Prostate gland (tissue), 2 donors: ENCODE measurements around the gene VPS37B. TPM values are rescaled to one million over a fixed set of nuclear protein-coding genes. Genes with fewer than 3 reads are reported as not detected.

Experiments
- DNase-seq: peaks from one replicate; pipeline ENCODE4 v3.0.0-alpha.2; 2019; ENCODE audit warnings: low spot score
- H3K27ac ChIP-seq, 2 donors: fragments of 200-600 bp; sonication (generic); 2 replicates each; pipeline ENCODE4 v1.5.1; 2017 to 2019
- H3K27me3 ChIP-seq: fragments of 200-600 bp; sonication (generic); replicated peaks from 2 replicates; pipeline ENCODE4 v1.5.1; 2019; ENCODE audit not compliant: insufficient read depth
- H3K36me3 ChIP-seq, 2 donors: fragments of 200-600 bp; sonication (generic); 1 replicate in 1 of 2; 2 replicates in 1 of 2; pipeline versions ENCODE4 v1.5.1 to v1.8.1; 2017 to 2019
- H3K4me1 ChIP-seq: fragments of 200-600 bp; sonication (generic); replicated peaks from 2 replicates; pipeline ENCODE4 v1.5.1; 2019
- H3K4me3 ChIP-seq, 2 donors: fragments of 200-600 bp; sonication (generic); 2 replicates each; pipeline ENCODE4 v1.5.1; 2017 to 2019
- H3K9me3 ChIP-seq: fragments of 200-600 bp; sonication (generic); 2 replicates; pipeline ENCODE4 v1.5.1; 2017
- POLR2A ChIP-seq: fragments of 450-650 bp; IDR thresholded peaks from one replicate; pipeline ENCODE4 v1.6.1; 2016; ENCODE audit warnings: antibody characterized with exemption, mild to moderate bottlenecking
- POLR2AphosphoS5 ChIP-seq: sonication (generic); formaldehyde crosslinking; IDR thresholded peaks from one replicate; pipeline ENCODE4 v1.6.1; 2017; ENCODE audit warnings: antibody characterized with exemption
- WGBS: methylation state at CpG from one replicate; pipeline ENCODE4 v1.1.5; 2018; 5-methylcytosine and 5-hydroxymethylcytosine counted together
- intact Hi-C: fragments of 100-400 bp; cut with DNase I; formaldehyde crosslinking; loops from one replicate; pipeline ENCODE4 v1.14.2; 2022
- total RNA-seq, 2 donors: library from RNA; depleted of rRNA; stranded (reverse); fragments of >200 nt; gene quantifications; one replicate each; pipeline ENCODE4 v1.1.0, GENCODE V29; 2016
- TF ChIP-seq, protein P1 (sequence below), 4 experiments: fragments of 200-600 bp in 2 of 4; fragments of 450-650 bp in 2 of 4; sonication (generic) in 2 of 4; IDR thresholded peaks; 1 replicate in 3 of 4; 2 replicates in 1 of 4; pipeline ENCODE4 v1.5.1; 2016 to 2019; ENCODE audit warnings: antibody characterized with exemption in 4 of 4, mild to moderate bottlenecking in 2 of 4, moderate library complexity in 2 of 4

Gene VPS37B
- total RNA-seq, 2 donors from 2014 or later: 37.6 to 67.7 TPM

DNA sequence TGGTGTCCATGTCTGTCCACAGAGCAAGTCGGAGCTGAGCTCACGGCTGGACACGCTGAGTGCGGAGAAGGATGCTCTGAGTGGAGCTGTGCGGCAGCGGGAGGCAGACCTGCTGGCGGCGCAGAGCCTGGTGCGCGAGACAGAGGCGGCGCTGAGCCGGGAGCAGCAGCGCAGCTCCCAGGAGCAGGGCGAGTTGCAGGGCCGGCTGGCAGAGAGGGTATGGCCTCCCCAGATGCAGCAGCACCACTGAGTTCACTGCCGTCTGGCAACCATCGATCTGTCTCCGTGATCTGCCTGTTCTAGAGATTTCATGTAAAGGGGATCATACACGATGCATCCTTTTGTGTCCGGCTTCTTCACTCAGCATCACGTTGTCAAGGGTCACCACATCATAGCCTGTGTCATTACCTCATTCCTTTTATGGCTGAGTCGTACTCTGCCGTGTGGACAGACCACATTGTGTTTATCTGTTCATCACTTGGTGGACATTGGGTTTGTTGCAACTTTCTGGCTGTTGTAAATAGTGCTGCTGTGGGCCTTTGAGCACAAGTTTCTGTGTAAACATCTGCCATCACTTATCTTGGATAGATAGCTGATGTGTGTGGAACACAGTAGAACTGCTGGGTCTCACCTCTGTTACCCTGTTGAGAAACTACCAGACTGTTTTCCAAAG lies 38.8 kb downstream of the VPS37B start:
- WGBS: 78% methylated on average over 24 of the region's 24 CpGs
- Histone ChIP-seq H3K4me1 (no peaks in the 10 kb centered on the region), H3K9me3 (no peaks in the 10 kb centered on the region), H3K36me3 (peaks cover 0 to 10% of the 10 kb centered on the region in 2 donors), H3K4me3 (no peak overlapping the region), H3K27me3 (no peaks in the 10 kb centered on the region), H3K27ac (no peak overlapping the region)
- no peak for DNase-seq
- intact Hi-C loops: no loop called here
- TF ChIP-seq, protein P1, sequence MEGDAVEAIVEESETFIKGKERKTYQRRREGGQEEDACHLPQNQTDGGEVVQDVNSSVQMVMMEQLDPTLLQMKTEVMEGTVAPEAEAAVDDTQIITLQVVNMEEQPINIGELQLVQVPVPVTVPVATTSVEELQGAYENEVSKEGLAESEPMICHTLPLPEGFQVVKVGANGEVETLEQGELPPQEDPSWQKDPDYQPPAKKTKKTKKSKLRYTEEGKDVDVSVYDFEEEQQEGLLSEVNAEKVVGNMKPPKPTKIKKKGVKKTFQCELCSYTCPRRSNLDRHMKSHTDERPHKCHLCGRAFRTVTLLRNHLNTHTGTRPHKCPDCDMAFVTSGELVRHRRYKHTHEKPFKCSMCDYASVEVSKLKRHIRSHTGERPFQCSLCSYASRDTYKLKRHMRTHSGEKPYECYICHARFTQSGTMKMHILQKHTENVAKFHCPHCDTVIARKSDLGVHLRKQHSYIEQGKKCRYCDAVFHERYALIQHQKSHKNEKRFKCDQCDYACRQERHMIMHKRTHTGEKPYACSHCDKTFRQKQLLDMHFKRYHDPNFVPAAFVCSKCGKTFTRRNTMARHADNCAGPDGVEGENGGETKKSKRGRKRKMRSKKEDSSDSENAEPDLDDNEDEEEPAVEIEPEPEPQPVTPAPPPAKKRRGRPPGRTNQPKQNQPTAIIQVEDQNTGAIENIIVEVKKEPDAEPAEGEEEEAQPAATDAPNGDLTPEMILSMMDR (IDR thresholded peaks at IDR 0.05): no peak
- TF ChIP-seq POLR2A: no peak

DNA sequence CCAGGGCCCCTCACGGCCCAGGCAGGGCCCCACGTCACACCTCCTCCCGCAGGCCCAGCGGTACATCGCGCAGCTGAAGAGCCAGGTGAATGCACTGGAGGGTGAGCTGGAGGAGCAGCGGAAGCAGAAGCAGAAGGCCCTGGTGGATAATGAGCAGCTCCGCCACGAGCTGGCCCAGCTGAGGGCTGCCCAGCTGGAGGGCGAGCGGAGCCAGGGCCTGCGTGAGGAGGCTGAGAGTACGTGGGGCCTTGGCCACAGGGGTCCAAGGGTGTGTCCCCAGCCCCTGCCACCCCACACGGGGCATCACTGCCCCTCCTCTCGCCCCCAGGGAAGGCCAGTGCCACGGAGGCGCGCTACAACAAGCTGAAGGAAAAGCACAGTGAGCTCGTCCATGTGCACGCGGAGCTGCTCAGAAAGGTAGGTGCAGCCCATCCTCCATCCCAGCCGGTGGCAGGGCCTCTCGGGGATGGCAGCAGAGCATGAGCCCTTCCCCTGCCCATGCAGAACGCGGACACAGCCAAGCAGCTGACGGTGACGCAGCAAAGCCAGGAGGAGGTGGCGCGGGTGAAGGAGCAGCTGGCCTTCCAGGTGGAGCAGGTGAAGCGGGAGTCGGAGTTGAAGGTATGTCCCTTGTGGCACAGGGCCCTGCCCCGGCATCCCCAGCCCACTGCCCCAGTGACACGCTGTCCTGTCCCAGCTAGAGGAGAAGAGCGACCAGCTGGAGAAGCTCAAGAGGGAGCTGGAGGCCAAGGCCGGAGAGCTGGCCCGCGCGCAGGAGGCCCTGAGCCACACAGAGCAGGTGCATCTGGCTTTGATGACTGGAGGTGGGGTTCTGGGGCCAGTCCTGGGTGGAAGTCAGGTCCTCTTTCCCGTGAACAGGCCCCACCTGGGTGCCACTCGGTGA lies 39.7 kb downstream of the VPS37B start:
- Histone ChIP-seq H3K9me3 (no peaks in the 10 kb centered on the region), H3K36me3 (peaks cover 0 to 10% of the 10 kb centered on the region in 2 donors), H3K4me1 (no peaks in the 10 kb centered on the region), H3K27me3 (no peaks in the 10 kb centered on the region), H3K4me3 (no peak overlapping the region), H3K27ac (no peak overlapping the region)
- DNase-seq: no peak
- TF ChIP-seq POLR2AphosphoS5: no peak
- TF ChIP-seq POLR2A: no peak
- TF ChIP-seq, protein P1 (IDR thresholded peaks at IDR 0.05): no peak
- WGBS: 88% methylated on average over 39 of the region's 40 CpGs
- intact Hi-C loops: no loop called here

DNA sequence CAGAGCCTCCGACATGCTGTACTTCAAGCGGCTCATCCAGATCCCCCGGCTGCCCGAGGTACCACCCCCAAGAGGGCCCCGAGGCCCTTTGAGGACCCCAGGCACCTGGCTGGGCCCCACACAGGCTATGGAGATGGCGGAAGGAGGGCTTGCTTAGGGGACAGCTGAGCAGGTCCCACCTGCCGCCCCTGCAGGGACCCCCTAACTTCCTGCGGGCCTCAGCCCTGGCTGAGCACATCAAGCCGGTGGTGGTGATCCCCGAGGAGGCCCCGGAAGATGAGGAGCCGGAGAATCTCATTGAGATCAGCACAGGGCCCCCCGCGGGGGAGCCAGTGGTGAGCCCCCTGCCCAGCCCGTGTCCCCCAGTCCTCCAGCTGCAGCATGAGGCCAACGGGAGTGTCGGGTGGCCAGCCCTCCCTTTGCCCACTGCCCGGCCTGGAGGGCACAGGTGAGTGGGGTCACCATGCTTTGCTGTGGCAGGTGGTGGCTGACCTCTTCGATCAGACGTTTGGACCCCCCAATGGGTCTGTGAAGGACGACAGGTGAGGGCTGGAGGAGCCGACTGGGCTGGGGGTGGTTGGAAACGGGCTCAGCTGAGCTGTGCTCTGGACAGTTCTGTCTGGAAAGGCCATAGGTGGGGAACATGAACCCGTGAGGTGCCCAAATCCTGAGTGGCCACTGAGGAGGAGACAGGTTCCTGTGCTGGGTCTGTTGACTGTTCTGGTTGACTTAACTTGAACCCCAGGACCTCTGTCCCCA lies 40.7 kb downstream of the VPS37B start:
- H3K4me1 ChIP-seq: no peaks in the 10 kb centered on the region
- no peak for TF ChIP-seq POLR2AphosphoS5
- TF ChIP-seq, protein P1 (IDR thresholded peaks at IDR 0.05): no peak
- no peak for TF ChIP-seq POLR2A
- intact Hi-C loops: no loop called here
- peaks cover 0 to 10% of the 10 kb centered on the region in 2 donors for H3K36me3 ChIP-seq
- 86% methylated on average over 19 of the region's 24 CpGs for WGBS
- no peaks in the 10 kb centered on the region for H3K27me3 ChIP-seq
- H3K4me3 ChIP-seq: no peak overlapping the region
- H3K27ac ChIP-seq: no peak overlapping the region
- DNase-seq: no peak
- H3K9me3 ChIP-seq: no peaks in the 10 kb centered on the region

DNA sequence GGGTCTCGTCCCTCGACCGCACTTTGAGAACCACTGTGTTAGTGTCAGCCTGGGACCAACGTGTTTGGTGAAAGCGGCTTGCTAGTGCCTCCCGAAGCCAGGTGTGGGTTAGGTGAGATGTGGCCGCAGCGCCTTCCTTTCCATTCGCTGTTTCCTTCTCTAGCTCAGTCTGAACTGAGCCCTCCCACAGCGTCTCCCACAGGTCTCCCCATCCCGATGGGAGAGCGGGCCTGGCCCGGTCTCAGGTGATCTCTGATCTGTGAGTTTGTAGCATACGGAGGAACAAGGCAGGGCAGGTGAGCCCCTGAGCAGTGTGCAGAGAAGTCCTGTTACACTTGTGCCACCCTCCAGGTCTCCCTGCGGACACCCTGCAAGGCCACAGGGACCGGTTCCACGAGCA lies 41.4 kb downstream of the VPS37B start:
- H3K9me3 ChIP-seq: no peaks in the 10 kb centered on the region
- 93% methylated on average over 17 of the region's 17 CpGs for WGBS
- no peak overlapping the region for H3K27ac ChIP-seq
- no peak overlapping the region for H3K4me3 ChIP-seq
- H3K4me1 ChIP-seq: no peaks in the 10 kb centered on the region
- TF ChIP-seq, protein P1 (IDR thresholded peaks at IDR 0.05): no peak
- no peak for TF ChIP-seq POLR2AphosphoS5
- no peak for TF ChIP-seq POLR2A
- intact Hi-C loops: no loop called here
- H3K27me3 ChIP-seq: no peaks in the 10 kb centered on the region
- no peak for DNase-seq
- H3K36me3 ChIP-seq: peaks cover 0 to 10% of the 10 kb centered on the region in 2 donors
